ENCODE measurements around the gene PTP4A2. TPM values are rescaled to one million over a fixed set of nuclear protein-coding genes. Genes with fewer than 3 reads are reported as not detected.
A peak's percentile ranks its signal among the peaks of the same experiment; 100 is the strongest.
"Not testable (repeated sequence)": the region's sequence is repeated elsewhere in the genome, so short reads cannot be mapped to it uniquely, and the experiment has no call there.

PTP4A2 gene
- total RNA-seq, 1 donor from 2014 or later: 192 TPM

DNA sequence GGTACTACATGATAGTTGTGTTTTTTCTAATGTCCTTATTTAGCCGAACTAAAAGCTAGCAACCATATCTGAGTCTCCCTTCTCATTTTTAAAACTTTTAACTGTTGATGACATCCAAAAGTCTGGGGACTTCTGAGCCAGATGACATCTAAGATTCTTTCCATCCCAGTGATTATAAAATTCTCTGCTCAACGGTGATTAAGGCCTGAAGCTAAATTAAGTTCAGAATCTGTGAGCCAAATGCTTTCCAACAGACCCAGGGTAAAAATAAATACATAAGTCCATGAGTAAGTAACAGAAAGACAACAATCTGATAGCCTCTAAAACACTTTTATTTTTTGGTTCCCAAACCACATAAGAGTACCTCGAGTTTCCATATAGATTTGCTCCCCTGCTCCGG, 13.1 kb upstream of the PTP4A2 start:
- no peak for DNase-seq (ENCODE audit: low read depth in 2 of 2)

DNA sequence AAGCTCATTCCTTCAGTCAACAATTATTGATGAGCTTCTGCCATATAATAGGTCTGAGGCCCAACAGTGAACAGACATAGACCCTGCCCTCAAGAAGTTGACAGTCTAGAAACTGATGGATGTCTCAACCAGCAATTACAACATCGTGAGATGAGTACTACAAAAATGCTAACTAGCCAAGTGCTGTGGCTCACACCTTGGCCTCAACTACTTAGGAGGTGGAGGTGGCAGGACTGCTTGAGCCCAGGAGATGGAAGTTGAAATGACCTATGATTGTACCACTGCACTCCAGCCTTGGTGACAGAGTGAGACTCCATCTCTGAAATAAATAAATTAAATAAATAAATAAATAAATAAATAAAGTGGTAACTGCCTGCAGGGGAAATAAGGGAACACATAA, 11.7 kb upstream of the PTP4A2 start:
- DNase-seq (ENCODE audit: low read depth in 2 of 2): no peak

DNA sequence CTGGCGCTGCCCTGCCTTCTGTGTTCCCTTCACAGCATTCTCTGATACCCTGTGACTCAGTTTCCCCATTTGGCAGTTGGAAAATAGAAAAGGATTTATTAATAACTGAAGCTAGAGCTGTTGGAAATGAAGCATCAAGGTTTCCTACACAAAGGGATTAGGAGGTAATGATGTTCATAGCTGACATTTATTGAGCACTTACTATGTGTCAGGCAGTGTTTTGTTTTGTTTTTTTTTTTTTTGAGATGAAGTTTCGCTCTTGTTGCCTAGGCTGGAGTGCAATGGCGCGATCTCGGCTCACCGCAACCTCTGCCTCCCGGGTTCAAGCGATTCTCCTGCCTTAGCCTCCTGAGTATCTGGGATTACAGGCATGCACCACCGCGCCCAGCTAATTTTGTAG, 7.5 kb upstream of the PTP4A2 start:
- DNase-seq (ENCODE audit: low read depth in 2 of 2): not testable (repeated sequence)

DNA sequence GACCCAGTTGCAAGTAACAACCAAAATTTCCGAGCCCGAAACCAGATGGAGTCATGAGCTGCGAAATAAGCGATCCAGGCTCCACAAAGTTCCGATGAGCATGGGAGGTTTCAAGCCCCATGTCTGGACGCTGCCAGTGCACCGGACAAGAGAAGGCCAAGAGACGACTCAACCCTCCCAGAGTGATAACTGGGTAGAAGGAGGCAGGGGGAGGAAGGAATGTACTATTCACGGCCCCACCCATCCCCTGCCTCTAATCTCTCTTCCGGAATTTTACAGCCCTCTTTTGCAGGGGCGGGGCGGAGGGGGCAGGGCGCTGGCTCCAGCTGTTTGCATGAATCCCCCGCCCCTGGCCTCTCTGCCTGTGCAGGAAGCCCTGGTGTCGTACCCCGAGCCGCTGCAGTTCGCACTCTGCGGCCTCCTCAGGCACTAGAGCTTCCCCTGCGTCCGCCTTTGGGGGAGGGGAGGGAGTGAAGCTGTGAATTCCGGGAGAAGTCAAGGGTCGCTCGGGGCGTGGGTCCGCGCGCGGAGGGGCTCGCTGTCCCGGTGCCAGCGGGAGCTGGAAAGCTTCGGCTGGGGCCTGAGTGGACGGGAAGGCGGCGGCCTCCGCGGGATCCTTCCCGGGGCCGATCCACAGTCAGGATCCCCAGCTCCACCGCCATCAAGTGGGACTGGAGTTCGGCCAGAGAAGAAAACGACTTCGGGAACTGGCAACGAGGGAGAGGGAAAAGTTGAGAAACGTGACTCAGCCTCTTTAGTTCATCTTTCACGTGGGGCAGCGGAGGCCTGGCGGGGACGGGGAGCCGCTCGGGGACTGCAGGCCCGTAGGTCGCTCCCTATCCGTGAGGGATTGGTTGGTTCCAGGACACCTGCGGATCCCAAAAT, 6.3 kb upstream of the PTP4A2 start:
- DNase-seq (ENCODE audit: low read depth in 2 of 2): peak in 1 of 2 donors; percentile 74

DNA sequence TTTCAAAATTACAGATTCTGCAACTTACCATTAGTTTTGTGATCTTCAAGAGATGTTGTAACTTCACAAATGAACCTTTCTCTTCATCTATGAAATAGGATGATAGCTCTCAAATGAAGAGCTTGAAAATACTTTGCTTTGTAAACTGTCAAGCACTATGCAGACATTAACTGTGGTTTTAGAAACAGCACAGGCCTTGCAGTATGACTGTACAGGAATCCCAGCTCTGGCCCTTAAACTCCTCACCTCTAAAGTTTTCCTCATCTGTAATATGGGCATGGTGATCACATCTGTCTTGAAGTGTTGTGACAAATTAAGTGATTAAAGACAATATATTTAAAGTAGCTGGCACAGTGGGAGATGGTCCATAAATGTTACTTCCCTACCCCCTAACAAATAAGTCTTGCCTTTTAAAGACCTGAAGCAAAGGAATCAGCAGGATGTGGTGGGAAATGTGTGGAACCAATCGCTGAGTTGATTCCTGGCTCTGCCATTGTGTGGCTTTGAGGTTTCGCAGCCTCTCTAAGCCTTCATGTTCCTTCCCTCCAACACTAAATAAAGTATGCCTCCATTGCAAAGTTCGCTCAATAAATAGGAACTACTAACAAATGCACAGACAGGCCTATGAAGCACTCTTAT, 5.5 kb upstream of the PTP4A2 start:
- no peak for DNase-seq (ENCODE audit: low read depth in 2 of 2)

DNA sequence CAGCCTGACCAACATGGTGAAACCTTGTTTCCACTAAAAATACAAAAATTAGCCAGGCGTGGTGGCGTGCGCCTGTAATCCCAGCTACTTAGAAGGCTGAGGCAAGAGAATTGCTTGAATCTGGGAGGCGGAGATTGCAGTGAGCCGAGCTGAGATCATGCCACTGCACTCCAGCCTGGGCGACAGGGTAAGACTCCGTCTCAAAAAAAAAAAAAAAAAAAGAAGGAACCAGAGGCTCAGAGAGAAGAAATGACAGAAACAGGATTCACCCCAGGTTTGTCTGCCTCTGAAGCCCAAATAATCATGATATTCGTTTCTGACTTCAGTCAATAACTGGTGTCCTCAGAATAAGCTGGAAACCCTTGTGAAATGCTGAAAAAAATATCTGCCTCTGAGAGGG, 3.9 kb upstream of the PTP4A2 start:
- not testable (repeated sequence) for DNase-seq (ENCODE audit: low read depth in 2 of 2)

DNA sequence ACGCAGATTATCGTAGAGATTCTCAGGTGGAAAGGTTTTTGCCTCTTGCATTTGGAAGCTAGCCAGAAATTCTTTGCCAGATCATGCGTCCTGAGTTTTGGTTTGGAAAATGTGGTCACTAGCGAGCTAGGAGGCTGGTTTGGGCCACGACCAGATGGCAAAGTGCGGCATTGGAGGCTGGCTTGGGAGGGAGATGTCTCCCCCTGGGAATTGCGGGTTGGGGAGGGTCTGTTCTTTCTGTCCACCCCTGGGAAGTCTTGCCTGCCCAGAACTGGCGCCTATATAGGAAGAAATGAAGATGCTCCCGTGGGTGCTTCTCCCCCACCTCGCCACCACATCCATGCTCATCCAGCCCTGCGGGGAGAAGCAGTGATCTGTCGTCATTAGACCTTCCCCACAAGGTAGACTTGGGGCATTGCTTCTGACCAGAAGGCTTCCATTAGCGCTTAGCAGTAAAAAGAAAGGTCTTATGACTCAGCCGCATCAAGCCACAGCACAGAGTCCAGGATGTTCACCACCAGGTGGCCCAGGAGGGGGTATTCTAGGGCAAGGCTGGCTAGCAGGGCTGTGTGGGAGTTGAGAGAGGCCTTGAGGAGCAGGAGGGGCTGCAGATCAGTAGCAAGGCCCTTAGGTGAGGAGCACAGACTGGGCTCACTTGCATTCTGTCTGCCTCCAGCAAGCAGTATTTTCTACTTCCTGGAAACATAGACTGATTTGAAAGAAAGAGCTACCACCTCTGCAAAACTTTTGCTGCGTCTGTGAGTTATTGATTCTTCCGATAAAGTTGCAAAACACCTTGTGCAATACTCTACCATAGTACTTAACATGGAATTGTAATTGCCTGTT, 1.5 kb upstream of the PTP4A2 start:
- DNase-seq (ENCODE audit: low read depth in 2 of 2): peak in 1 of 2 donors; percentile 77

DNA sequence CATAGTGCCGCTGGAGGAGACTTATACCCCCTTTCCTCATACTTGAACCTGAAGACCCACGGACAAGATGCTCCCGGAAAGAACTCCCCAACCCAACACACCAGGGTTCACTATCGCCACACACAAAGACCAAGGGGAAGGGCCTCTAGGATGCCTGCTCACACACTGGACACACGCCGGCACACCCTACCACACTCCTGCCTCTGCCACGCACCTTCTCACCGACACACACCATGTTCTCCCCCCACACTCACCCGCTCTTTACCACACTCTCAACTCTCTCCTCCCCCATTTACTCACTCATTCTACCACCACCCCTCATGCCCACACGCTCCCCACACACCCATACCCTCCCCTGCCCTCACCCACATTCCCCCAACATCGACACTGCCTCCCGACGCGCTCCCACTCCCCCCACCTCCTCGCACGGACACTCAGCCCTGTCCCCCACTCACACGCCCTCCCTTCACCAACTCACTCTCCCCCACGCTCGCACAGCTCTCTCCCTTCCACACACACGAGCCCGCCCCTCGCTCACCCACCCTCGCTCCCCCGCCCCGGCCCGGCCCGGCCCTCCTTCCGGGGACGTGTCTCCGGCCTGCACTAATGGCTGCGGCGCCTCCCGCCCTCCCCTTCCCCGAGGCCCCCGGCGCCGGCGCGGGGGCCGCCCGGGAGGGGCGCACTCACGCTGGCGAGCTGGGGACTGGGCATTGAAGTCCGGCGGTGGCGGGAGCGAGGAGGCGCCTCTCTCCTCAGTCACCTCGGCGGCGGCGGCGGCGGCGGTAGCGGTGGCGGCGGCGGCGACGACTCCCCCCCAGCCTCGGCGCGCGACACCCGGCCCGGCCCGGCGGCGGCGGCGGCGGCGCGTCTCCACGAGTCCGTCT, 626 bp downstream of the PTP4A2 start:
- DNase-seq (ENCODE audit: low read depth in 2 of 2): peak in 1 of 2 donors; percentile 73

DNA sequence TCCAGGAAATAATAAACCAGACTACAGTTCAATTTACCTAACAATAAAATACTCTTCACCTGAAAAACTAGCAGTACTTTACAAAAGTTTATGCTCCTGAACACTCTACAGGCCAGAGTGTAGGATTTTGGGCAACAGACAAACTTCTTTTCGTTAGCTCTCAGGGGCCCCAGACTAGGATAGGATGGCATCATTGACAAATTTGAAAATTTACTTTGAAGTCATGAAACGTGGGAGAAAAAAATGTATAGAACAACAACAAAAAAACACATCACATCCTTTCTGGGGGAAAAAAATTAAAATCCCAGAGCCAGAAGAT, 1.2 kb downstream of the PTP4A2 start:
- DNase-seq (ENCODE audit: low read depth in 2 of 2): no peak

DNA sequence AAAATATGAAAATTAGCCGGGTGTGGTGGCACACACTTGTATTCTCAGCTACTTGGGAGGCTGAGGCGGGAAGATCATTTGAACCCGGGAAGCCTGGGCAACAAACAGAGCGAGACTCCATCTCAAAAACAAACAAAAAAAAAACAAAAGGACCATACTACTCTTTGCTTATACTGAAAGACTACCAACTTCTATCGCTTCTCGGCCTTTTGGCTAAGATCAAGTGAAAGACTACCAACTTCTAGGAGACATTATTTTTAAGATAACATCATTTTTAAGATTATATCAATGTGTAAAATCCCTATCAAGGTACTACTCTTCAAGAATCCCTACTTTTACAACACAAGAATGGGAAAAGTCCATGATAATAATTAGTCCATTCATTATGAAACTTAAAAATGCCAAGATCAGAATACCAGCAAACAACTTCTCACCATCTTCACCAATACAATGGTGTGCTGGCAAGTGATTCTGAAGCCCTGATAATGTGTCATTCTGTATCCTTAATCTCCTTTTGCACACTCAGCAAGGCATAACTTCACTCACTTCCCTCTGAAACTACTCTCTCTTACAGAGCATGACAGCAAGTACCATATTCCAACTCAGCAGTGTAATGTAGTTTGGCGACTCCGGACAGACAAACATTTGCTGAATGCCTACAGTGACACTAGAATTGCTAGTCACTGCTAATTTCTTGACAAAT, 1.7 kb downstream of the PTP4A2 start:
- peak in 1 of 2 donors; percentile 34 for DNase-seq (ENCODE audit: low read depth in 2 of 2)

DNA sequence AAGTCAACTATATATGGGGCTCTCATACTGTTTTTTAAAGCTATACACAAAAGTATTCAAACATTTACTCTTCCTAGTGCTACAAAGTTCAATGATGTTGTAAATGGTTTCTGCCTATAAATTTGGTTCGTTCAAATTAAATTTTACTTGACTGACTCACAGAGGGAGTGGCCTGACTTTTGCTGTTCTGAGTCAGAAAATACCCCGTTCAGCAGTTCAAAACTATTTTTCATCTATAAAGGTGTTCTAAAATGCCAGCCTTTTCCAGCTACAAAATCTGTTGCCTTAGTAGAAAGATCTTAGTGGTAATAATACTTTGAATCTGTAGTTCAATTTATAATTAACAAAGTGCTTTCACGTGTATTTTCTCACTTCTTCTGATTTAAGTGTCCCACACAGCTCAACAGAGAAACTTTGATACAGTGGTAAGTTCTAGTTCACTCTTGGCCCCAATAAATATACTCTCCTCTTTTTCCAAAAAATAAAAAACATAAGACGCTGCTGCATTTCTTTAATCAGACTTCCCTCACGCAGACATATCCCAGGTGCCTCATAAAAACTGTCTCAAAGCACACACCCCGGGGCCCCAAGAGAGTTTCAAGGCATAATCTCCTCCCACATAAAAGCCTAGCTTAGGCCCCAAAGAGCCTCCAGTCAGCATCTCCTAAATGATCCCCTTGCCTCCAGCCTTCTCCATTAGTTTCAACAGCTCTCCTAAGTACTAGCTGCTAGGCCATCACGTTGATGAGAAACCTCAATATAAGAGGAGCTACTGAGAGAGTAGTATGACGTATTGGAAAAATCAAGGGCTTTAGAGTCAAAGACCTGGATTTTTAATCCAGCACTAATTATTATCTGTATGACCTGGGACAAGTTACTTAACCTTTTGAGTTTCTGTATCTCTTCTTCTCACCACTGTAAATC, 3.2 kb downstream of the PTP4A2 start:
- peak in 1 of 2 donors; percentile 59 for DNase-seq (ENCODE audit: low read depth in 2 of 2)

DNA sequence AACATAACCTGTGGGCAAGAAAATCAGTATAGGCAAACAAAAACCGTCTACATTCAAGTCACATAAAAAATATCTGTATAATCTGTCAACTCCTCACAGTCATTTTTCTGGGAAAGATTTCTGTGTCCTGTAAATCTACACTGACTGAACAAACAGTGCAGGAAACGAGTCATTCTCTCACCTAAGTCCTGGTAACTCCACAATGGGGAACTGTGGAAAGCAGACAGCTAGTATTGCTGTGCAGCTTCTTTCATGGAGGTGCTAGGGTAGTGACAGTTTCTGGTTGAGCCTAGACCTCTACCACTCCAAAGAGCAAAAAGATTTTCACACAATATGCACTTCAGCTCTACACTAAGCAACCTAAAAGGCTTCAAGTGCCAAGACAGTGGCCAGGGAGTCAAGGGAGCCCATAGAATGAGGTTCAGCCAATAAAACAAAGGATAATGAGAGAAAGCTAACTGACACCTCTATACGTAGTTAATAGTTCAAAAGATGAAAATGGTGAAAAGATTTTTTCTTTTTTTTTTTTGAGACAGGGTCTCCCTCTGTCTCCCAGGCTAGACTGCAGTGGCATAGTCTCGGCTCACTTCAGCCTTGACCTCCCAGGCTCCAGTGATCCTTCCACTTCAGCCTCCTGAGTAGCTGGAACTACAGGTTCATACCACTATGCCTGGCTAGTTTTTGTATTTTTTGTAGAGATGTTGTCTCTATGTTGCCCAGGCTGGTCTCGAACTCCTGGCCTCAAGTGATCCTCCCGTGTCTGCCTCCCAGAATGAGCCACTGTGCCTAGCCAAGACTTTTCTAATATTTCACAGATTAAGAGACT, 5.5 kb downstream of the PTP4A2 start:
- DNase-seq (ENCODE audit: low read depth in 2 of 2): peak; percentile 81 to 92

DNA sequence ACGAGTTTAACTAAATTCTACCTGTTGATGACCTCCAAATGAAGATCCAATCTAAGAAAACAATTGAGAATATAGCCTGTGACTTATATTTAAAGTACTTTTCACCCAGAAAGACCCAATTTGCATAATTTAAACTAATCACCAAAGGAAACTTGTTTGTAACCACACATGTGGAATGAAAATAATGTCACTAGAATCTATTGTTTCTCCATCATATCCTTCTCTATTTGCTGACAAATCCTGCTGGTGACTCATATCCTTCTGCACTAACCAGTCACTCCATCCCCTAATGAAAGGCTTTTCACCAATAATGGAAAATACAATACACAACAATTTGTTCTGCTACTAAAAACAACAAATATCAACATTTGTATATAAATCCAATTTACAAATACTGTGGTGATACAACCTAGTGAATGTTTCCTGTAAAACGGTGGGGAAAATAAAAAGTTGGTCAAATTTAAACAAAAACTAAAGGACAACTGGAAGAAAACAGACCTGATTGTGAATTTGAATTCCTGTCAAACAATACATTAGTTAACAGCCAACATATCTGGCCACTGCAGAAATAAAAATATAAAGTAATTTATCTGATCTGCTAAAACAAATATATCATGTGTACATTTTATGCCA, 6.5 kb downstream of the PTP4A2 start:
- peak; percentile 81 to 88 for DNase-seq (ENCODE audit: low read depth in 2 of 2)

DNA sequence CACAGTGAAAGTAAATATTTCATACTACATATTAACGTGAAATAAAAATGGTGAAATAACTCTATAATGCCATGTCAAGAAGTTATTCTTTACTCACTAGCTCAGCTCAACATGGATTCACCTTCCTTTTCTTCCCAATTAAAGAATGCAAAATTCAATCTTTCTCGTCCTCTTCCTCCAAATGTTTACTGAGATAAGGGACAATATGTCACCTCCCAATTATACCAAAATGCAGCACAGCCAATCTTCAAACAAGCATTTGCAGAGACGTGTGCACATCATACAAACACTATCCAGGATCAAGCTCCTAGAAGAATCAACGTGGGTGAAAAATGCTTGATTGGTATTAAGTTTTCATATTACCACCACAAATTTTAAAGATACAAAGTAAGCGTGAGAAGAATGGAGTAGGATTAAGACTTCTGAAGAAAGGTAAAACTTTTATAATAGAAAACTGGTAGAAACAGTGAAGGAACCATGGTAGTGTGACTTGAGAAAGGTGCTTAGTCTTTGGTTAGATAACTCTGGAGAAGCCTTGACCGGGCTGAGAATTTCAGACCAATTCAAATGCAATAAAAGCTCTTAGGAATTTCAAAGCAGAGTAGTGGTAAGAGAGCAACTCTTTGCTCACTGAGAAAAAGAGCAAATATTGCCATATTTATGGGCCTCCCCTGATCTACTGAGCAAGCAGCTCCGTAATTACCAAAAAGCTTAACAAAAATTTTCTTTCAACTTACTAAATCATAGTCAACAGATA, 7.2 kb downstream of the PTP4A2 start:
- DNase-seq (ENCODE audit: low read depth in 2 of 2): no peak

DNA sequence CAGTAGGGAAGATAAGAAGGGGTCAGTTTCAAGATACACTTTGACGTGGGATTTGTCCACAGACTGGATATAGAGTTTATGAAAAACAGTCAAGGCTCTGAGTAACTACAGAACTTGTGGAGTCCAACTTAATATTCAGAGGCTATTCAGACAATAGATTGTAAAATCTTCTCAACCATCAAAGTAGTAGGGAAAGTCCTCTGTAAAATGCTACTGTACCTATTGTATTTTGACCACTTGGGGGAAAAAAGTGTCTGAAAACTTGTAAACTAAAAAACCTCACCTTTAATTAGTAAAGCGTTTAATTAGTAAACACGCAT, 10.5 kb downstream of the PTP4A2 start:
- no peak for DNase-seq (ENCODE audit: low read depth in 2 of 2)

DNA sequence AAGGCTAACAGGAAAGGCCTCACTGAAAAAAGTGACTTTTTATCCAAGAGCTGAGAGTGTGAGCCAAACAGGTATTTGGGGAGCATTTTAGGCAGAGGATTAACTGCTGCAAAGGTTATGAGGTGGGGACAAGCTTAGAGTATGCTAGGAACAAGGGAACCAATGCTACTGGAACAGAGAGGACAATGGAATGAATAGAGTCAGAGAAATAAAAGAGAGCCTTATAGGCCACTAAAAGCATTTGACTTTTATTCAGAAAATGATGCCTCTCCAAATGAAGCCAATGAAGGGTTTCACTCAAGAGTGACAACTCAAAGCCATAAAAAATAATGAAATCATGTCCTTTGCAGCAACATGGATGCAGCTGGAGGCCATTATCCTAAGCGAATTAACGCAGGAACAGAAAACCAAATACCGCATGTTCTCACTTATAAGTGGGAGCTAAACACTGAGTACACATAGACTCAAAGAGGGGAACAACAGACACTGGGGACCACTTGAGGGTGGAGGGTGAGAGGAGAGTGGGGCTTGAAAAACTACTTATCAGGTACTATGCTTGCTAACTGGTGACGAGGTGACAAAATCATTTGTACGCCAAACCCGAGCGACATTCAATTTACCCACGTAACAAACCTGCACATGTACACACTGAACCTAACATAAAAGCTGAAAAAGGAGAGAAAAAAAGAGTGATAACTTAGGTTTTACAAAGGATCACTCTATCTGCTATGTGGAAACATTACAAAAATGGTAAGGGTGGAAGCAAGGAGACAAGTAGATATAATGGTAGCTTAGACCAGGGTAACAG, 11.1 kb downstream of the PTP4A2 start:
- no peak for DNase-seq (ENCODE audit: low read depth in 2 of 2)

DNA sequence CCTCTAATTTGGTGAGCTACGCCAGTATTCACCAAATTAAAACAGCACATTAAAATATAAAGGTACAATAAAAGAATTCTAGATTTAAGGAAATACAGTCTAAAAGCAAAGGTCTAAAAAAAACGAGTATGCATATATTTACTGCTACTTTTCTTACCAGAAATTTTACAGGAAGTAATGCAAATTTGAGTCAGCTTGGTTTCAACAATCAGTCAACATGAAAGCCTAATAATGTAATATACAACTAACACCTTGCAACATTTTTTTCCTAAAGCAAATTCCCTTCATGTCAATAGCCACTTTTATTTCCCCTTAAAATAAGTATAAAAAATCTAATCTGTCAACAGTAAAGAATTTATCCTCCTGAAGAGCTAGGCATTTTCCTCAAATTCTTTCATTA, 11.9 kb downstream of the PTP4A2 start:
- DNase-seq (ENCODE audit: low read depth in 2 of 2): no peak
